Posterior cingulate gyrus (tissue), 11 donors: ENCODE results near the gene GLT1D1.

ENCODE experiments used
- DNase-seq, 10 donors: peaks; one replicate each; pipeline versions ENCODE4 v3.0.0 to v3.0.0-alpha.2; 2020 to 2021; ENCODE audit warnings: mixed read lengths in 3 of 10
- intact Hi-C: fragments of 100-400 bp; cut with DNase I; formaldehyde crosslinking; loops from one replicate; pipeline ENCODE4 v1.15.1; 2023

GLT1D1 gene

DNA sequence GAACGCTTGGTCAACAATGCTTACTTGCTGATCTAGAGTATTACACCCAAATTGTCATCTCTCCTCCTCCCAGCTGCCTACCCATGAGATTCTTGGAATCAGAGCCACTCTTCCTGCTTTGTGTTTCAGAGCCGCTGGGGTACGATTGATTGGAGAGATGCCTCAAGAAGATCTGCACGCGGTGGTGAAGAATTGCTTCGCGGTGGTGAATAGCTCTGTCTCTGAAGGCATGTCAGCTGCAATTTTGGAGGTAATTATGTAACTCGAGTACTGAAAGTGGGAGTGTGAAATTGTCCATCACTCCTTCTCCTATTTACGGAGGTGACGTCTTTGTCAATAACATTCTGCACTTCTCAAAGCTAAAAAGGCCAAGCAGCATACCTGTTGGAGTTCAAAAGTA is 93.9 kb downstream of the GLT1D1 start:
- DNase-seq = no peak
- intact Hi-C loops = no loop called here

DNA sequence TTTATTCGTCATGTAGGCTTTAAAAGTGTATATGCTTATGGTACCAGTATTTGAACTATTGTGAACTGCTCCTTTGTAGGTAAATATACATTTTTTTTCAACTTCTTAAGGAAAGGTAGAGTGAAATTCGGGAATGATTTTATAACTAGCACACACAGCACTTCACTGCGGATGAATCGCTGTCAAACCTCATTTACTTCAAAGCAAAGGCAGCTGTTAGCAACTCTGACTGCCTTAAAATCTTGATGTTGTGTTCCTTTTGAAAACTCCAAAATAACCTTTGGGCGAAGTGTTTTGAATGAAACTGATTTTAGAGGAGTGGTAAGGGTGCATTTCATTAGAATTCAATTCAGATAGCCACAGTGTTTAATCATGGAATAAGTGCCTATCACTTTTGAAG is 95.8 kb downstream of the GLT1D1 start:
- intact Hi-C loops = no loop called here
- no peak for DNase-seq

DNA sequence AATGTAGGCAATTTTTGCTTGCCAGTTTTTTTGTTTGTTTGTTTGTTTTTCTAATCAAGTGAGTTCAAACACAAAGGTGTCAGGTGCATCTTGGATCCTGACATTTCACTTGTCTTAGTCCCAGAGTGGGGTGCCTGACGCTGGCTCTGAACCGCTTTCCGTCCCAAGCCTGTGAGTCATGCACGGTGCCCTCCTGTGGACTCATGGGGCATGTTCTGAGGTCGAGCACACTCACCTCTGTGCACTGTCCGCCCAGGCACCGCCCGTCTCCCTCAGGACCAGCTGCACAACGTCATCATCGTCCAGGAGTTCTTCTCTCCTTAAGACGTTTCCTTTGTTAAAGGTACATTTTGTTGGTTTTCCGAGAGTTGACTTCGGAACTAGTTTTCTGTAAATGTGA is 98.2 kb downstream of the GLT1D1 start:
- peak in 1 of 10 donors; percentile 64 for DNase-seq
- intact Hi-C loops = no loop called here

DNA sequence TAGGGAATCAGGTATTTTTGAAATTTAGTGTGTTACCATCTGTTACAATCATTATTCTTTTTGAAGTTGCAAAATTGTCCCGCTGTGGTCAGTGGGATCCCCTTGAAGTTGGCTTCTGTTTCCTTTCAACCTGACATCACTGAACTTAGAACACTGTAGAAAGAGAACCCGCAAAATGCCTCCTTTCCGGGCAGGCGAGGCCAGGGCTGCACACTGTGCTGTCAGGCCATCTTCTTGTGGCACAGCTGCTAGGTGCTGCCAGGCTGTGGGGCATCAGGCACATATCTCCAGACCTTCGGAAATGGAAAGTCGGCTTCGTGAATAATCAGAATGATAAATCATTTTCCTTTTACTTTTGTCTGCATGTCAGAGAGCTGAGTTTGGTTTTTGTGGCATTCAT is 103.5 kb downstream of the GLT1D1 start:
- no peak for DNase-seq
- intact Hi-C loops = no loop called here

DNA sequence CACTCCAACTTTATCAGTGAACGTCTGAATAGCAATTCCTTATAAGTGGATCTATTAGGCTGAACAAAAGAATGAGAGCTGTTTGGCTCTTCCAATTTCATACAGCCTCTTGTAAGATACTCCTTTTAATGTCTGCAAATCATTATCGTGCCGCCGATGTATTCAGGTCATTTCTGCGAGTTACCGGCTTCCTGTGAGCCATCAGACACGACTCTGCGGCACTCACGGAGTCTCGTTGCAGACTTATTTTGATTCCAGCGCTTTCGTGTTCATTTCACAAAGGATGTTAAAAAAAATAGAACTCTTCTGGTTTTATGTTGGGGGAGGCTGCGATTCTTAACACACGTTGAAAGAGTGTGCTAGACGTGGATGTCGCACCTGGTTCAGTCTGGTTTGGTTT is 106.6 kb downstream of the GLT1D1 start:
- no peak for DNase-seq
- intact Hi-C loops = no loop called here

- intact Hi-C loops = no loop called here
- no peak for DNase-seq
These were observed 108.1 kb downstream of the GLT1D1 start for GRCh38 chr12:128961308-128961902.

- intact Hi-C loops = no loop called here
- DNase-seq = no peak
These were observed 108.7 kb downstream of the GLT1D1 start for GRCh38 chr12:128961957-128962356.

- DNase-seq = peak in 1 of 10 donors; percentile 38
- intact Hi-C loops = loop anchor here (5.0 kb wide), 2 partner anchors 946 to 1046 kb away; no protein-coding TSS in a partner anchor
These were observed 113.0 kb downstream of the GLT1D1 start for GRCh38 chr12:128966203-128966810.

DNA sequence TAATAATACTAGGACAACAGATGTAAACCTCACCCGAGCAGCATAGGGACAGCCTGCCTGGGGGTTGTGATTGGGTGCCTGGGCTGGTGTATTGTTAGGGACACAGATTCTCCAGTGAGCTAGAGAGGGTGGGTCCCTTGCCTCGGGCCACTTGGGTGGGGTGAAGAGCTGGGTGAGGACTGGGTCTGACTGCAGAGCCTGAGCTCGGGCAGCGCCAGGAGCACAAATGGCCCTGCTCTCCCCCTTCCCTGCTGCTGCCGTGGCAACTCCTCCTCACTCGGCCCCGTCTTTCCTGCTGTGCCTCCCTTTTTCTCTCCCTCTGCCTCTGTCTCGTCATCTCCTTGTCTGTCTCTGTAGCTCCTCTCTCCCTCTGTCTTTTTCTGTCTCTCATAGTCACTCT is 115.4 kb downstream of the GLT1D1 start:
- peak in 2 of 10 donors; percentile 74 to 78 for DNase-seq
- intact Hi-C loops = loop anchor here (5.0 kb wide), 2 partner anchors 944 to 1044 kb away; no protein-coding TSS in a partner anchor

GRCh38 chr12:128969480-128970055 is 116.3 kb downstream of the GLT1D1 start:
- intact Hi-C loops = loop anchor here (5.0 kb wide), 2 partner anchors 943 to 1043 kb away; no protein-coding TSS in a partner anchor
- peak; percentile 36 to 96 (median 80) for DNase-seq

- peak in 1 of 10 donors; percentile 82 for DNase-seq
- intact Hi-C loops = no loop called here
These were observed 116.8 kb downstream of the GLT1D1 start for GRCh38 chr12:128970110-128970509.

- intact Hi-C loops = no loop called here
- DNase-seq = peak in 2 of 10 donors; percentile 14 to 88
These were observed 117.7 kb downstream of the GLT1D1 start for GRCh38 chr12:128970941-128971340.

DNA sequence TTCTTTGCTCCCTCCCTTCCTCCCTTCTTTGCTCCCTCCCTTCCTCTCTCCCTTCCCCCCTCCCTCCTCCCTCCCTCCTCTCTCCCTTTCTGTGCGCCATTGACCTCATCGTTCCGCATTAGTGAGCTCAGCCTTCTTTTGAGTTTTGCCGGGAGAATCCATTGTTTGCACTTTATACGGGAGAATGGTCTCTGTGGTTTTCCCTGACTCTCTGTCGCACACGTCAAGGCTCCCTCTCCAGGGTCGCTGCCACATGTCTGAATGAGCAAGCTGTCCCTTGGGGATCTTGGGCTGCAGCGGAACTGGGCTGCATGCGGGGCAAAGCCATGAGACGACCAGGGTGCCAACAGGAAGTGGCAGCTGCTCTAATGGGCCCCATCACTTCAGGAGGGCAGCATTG is 118.5 kb downstream of the GLT1D1 start:
- DNase-seq = no peak
- intact Hi-C loops = no loop called here

GRCh38 chr12:128973883-128974681 is 120.8 kb downstream of the GLT1D1 start:
- no peak for DNase-seq
- intact Hi-C loops = no loop called here

DNA sequence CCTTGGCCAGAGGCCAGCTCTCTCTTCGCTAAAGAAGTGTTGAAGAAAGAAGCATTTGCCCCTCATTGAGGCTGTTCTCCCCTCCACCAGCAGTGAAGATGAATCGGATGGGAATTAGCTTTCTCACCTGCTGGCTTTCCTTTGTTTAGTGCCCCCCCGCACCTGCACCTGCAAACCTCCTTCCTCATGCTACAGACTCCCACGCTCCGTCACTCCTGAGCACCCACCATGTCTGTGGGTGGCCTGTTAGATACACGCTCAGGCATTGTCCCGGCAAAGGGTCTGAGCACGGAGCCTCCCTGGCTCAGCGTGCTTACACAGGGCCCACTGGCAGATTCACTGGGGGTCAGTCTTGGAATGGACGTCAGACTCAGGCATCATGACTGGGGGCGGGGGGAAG is 121.6 kb downstream of the GLT1D1 start:
- DNase-seq = no peak
- intact Hi-C loops = no loop called here

DNA sequence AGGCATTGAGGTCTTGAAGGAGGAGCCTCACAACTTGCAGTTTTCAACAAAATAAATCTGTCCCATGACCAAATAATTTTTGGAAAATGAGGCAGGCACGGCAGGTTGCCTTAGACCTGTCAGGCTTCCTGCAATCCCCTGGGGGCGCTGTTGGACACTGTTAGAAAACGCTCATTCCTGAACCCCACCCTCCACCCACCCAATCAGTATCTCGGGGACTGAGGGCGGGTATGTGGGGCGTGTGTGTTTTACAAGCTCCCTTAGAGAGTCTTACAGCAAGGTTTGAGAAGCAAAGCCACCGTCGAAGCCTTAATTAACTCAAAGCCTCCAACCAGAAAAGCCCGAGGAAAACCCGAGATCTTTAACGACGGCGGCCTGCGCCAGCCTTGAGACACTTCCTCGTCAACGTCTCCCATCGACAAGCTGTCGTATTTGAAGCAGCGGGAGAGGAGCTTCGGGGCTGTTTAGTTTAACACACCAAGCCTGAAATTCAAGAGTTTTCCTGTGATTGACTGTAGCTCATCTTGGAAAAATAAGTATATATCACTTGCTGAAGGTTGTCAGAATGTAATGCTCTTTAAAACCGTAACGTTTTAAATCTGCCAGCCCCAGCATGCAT is 123.0 kb downstream of the GLT1D1 start:
- peak in 9 of 10 donors; percentile 22 to 95 (median 61) for DNase-seq
- intact Hi-C loops = no loop called here

DNA sequence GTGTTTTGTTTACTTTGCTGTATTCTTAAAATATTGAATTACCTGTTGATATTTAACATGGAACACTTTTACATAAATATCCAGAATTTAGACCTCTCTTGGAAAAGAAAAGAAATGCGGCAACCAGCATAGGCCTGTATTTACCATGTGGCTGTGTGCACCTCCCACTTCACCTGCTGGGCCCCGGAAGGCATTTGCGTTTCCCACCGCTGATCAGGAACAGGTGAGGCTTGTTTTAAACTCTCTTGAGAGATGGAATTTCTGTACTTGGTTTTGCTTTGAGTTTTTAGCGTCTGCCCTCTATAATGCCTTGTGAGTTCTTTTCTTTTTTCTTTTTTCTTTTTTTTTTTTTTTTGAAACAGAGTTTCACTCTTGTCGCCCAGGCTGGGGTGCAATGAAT is 124.2 kb downstream of the GLT1D1 start:
- no peak for DNase-seq
- intact Hi-C loops = no loop called here

DNA sequence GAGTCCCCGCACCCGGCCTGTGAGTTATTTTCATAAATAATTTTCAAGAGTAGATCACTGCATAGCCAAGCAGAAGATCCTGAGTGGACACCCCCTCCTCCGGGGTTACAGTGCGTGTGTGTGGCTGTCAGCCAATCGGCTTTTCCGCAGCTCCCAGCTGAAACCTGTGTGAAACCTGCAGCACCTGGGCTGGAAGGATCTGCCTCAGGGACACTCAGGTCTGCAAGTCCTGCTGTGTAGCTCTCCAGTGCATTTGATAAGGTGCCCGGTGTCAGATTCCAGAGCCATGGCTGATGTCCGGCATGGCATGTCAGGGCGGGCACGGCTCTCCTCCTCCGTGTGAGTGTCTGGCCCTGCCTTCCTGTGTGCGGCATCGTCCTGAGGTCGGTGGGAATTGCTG is 124.8 kb downstream of the GLT1D1 start:
- intact Hi-C loops = no loop called here
- DNase-seq = no peak

- intact Hi-C loops = no loop called here
- no peak for DNase-seq
These were observed 127.3 kb downstream of the GLT1D1 start for GRCh38 chr12:128980623-128981022.

- no peak for DNase-seq
- intact Hi-C loops = no loop called here
These were observed 128.8 kb downstream of the GLT1D1 start for GRCh38 chr12:128981971-128982533.
